Progenitor cell of endocrine pancreas (in vitro differentiated cells): ENCODE measurements around the gene HAL. TPM values are rescaled to one million over a fixed set of nuclear protein-coding genes. Genes with fewer than 3 reads are reported as not detected.

ENCODE experiments used
- DNase-seq: peaks from one replicate; pipeline ENCODE4 v3.0.0; 2021; ENCODE audit warnings: low spot score; ENCODE audit not compliant: unreplicated experiment
- H3K27ac Mint-ChIP-seq: 2 replicates; pipeline ENCODE4 v1.8.0; 2021; ENCODE audit warnings: mild to moderate bottlenecking, moderate library complexity, mixed read lengths
- H3K27me3 Mint-ChIP-seq: 2 replicates; pipeline ENCODE4 v1.8.0; 2021; ENCODE audit warnings: mixed read lengths
- H3K36me3 Mint-ChIP-seq: 2 replicates; pipeline ENCODE4 v1.8.0; 2022; ENCODE audit warnings: mixed read lengths; ENCODE audit not compliant: insufficient read depth
- H3K4me1 Mint-ChIP-seq: 2 replicates; pipeline ENCODE4 v1.8.0; 2021; ENCODE audit warnings: low read depth, mixed read lengths
- H3K4me3 Mint-ChIP-seq: 2 replicates; pipeline ENCODE4 v1.8.0; 2021; ENCODE audit warnings: low read depth, mild to moderate bottlenecking, moderate library complexity, mixed read lengths
- H3K9me3 Mint-ChIP-seq: 2 replicates; pipeline ENCODE4 v1.8.0; 2021; ENCODE audit warnings: low read depth, mixed read lengths
- CTCF ChIP-seq: fragments of 200-600 bp; sonication (generic); IDR thresholded peaks from one replicate; pipeline ENCODE4 v1.5.0; 2021; ENCODE audit warnings: antibody characterized with exemption, mild to moderate bottlenecking; ENCODE audit not compliant: unreplicated experiment
- total RNA-seq: library from RNA; stranded (reverse); gene quantifications from 2 replicates; pipeline ENCODE4 v1.2.1, GENCODE V29; 2021

The HAL gene
- total RNA-seq, 1 donor from 2014 or later, result 0.46 TPM

GRCh38 chr12:96034621-96035282, 38.6 kb upstream of the HAL start:
- H3K36me3 Mint-ChIP-seq, result no peaks in the 10 kb centered on the region
- DNase-seq, result no peak
- H3K27ac Mint-ChIP-seq, result no peak overlapping the region
- no peaks in the 10 kb centered on the region for H3K27me3 Mint-ChIP-seq
- peaks cover 3% of the 10 kb centered on the region for H3K4me1 Mint-ChIP-seq
- H3K4me3 Mint-ChIP-seq, result no peak overlapping the region
- no peak for TF ChIP-seq CTCF
- no peaks in the 10 kb centered on the region for H3K9me3 Mint-ChIP-seq

GRCh38 chr12:96033549-96034389, 37.6 kb upstream of the HAL start:
- no peak for TF ChIP-seq CTCF
- H3K9me3 Mint-ChIP-seq, result no peaks in the 10 kb centered on the region

GRCh38 chr12:96029826-96030225, 33.7 kb upstream of the HAL start:
- peaks cover 6% of the 10 kb centered on the region for H3K36me3 Mint-ChIP-seq
- DNase-seq, result no peak
- no peak overlapping the region for H3K27ac Mint-ChIP-seq
- H3K4me1 Mint-ChIP-seq, result peaks cover 3% of the 10 kb centered on the region
- no peaks in the 10 kb centered on the region for H3K9me3 Mint-ChIP-seq
- no peak for TF ChIP-seq CTCF
- H3K27me3 Mint-ChIP-seq, result no peaks in the 10 kb centered on the region
- no peak overlapping the region for H3K4me3 Mint-ChIP-seq

More at GRCh38 chr12:96033549-96034389, 37.6 kb upstream of the HAL start:
- H3K4me1 Mint-ChIP-seq, result peaks cover 3% of the 10 kb centered on the region
- no peak overlapping the region for H3K27ac Mint-ChIP-seq
- no peaks in the 10 kb centered on the region for H3K27me3 Mint-ChIP-seq
- H3K4me3 Mint-ChIP-seq, result peak overlapping the region; percentile 46
- H3K36me3 Mint-ChIP-seq, result no peaks in the 10 kb centered on the region
- DNase-seq, result no peak

GRCh38 chr12:96028538-96028937, 32.4 kb upstream of the HAL start:
- no peak for TF ChIP-seq CTCF
- H3K4me1 Mint-ChIP-seq, result peaks cover under 1% of the 10 kb centered on the region
- no peak overlapping the region for H3K27ac Mint-ChIP-seq
- H3K4me3 Mint-ChIP-seq, result no peak overlapping the region
- peaks cover 8% of the 10 kb centered on the region for H3K36me3 Mint-ChIP-seq
- no peak for DNase-seq
- H3K27me3 Mint-ChIP-seq, result no peaks in the 10 kb centered on the region
- no peaks in the 10 kb centered on the region for H3K9me3 Mint-ChIP-seq

GRCh38 chr12:96026331-96026730, 30.2 kb upstream of the HAL start:
- DNase-seq, result no peak
- no peaks in the 10 kb centered on the region for H3K27me3 Mint-ChIP-seq
- no peaks in the 10 kb centered on the region for H3K4me1 Mint-ChIP-seq
- H3K9me3 Mint-ChIP-seq, result no peaks in the 10 kb centered on the region
- H3K27ac Mint-ChIP-seq, result no peak overlapping the region
- H3K36me3 Mint-ChIP-seq, result peaks cover 12% of the 10 kb centered on the region
- H3K4me3 Mint-ChIP-seq, result no peak overlapping the region
- no peak for TF ChIP-seq CTCF
